Stimulated activated naive B cell treated with anti-CD40 and anti-IgM and Interleukin-4, amounts not matched to agents 10 μg/mL and 1 μg/mL and 100 μg/mL, for 72 hours (primary cell): Measurements from ENCODE around the gene SF3B1.

Source experiments
- ATAC-seq, 2 donors: fragments of 150-1000 bp; cut with Tn5 transposase; replicated peaks; 2 replicates each; pipeline ENCODE4 v1.10.0; 2021; ENCODE audit warnings: moderate library complexity in 1 of 2
- DNase-seq: peaks from one replicate; pipeline ENCODE4 v3.0.0; 2021
- H3K27ac Mint-ChIP-seq: one replicate; pipeline ENCODE4 v1.8.0; 2022; ENCODE audit warnings: mild to moderate bottlenecking, mixed read lengths
- H3K27me3 Mint-ChIP-seq, 2 donors: one replicate each; pipeline ENCODE4 v1.8.0; 2022; ENCODE audit warnings: mixed read lengths in 2 of 2
- H3K36me3 Mint-ChIP-seq, 2 donors: one replicate each; pipeline ENCODE4 v1.8.0; 2022; ENCODE audit warnings: mixed read lengths in 2 of 2, mild to moderate bottlenecking in 1 of 2
- H3K4me1 Mint-ChIP-seq, 2 donors: one replicate each; pipeline ENCODE4 v1.8.0; 2022; ENCODE audit warnings: mixed read lengths in 2 of 2, mild to moderate bottlenecking in 1 of 2
- H3K4me3 Mint-ChIP-seq, 2 donors: one replicate each; pipeline ENCODE4 v1.8.0; 2022; ENCODE audit warnings: mild to moderate bottlenecking in 2 of 2, mixed read lengths in 2 of 2, moderate library complexity in 1 of 2
- H3K9me3 Mint-ChIP-seq, 2 donors: one replicate each; pipeline ENCODE4 v1.8.0; 2022; ENCODE audit warnings: mixed read lengths in 2 of 2, mild to moderate bottlenecking in 1 of 2

The SF3B1 gene

DNA sequence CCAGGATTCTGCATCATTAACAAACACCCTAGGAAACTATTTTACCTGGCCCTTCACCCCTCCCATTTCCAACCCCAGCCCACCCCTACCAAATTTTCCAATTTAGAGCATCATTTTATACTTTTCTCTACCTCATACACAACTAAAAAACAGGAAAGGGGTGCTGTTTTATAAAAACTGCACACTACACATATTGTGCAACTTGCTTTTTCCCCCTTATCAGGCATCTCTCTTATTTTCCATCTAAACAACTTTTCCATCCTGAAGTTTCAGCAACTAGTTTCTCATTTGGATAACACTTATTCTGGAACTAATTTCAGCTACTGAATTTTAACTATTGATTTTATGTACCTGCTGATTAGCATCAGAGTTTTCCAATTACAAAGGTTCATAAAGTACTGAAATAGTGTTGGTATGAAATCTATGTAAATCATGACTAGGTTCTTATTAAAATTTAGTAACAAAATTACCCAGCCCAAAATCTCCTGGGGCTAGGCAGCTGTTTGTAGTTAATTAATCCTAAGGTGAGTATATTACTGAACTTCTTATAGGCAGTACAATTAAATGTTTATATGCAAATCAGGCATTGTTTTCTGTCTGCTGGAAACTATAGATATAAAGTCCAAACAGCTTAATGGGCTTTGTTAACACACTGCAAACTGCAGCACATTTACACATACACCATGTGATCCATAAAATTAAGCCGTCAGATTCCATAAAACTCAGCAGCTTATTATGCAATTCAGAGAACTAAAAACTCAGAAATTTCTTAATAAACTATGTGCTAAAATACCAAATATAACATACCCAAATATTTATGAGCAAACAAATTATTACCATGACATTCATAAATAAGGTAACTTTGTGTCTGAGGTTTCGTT is 7.9 kb downstream of the SF3B1 start:
- Mint-ChIP-seq H3K4me1 (peaks cover 28 to 64% of the 10 kb centered on the region in 2 donors), H3K27me3 (no peaks in the 10 kb centered on the region), H3K27ac (peak overlapping the region; percentile 31), H3K36me3 (peaks cover 20 to 22% of the 10 kb centered on the region in 2 donors), H3K4me3 (peak overlapping the region in 1 of 2 donors; percentile 2), H3K9me3 (no peaks in the 10 kb centered on the region)
- ATAC-seq (no peak), DNase-seq (no peak)

DNA sequence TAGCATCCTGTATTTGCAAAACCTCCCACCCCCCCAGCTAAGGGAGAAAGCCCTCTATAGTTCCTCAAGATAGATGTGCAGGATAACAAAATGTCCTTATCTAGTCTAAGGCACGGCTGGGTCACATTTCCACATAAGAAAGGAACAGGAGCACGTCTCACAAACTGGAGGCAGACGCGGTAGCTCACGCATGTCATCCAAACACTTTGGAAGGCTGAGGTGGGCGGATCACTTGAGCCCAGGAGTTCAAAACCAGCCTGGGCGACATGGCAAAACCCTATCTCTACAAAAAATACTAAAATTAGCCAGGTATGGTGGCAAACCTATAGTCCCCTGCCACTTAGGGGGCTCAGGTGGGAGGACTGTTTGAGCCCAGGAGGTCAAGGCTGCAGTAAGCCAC is 9.3 kb downstream of the SF3B1 start:
- no peak for DNase-seq
- H3K4me1 Mint-ChIP-seq: peaks cover 19 to 50% of the 10 kb centered on the region in 2 donors

DNA sequence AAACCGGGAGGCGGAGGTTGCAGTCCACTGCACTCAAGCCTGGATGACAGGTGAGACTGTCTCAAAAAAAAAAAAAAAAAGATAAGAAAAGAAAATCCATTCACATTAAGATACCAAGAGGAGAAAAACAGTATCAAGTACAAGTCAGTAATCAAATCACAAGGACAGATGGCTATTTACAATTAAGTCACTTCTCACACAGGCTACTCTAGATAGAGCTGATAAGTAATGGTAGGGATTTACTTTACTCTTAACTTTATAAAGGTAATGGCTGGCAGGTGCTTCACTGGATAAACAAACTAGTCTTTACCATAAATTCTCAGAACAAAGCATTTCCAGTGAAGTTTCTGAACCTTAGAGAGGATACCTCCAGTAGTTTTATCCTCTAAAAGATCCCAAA is 11.5 kb downstream of the SF3B1 start:
- Mint-ChIP-seq H3K4me3 (no peak overlapping the region), H3K9me3 (no peaks in the 10 kb centered on the region), H3K36me3 (peaks cover 6 to 7% of the 10 kb centered on the region in 2 donors), H3K27ac (no peak overlapping the region), H3K4me1 (peaks cover 10 to 30% of the 10 kb centered on the region in 2 donors), H3K27me3 (no peaks in the 10 kb centered on the region)
- DNase-seq (no peak), ATAC-seq (no peak)

More for the DNA sequence above, 9.3 kb downstream of the SF3B1 start:
- peak overlapping the region; percentile 14 for H3K27ac Mint-ChIP-seq
- no peak overlapping the region for H3K4me3 Mint-ChIP-seq
- H3K36me3 Mint-ChIP-seq: peaks cover 13 to 15% of the 10 kb centered on the region in 2 donors
- no peaks in the 10 kb centered on the region for H3K9me3 Mint-ChIP-seq
- no peak for ATAC-seq
- H3K27me3 Mint-ChIP-seq: no peaks in the 10 kb centered on the region

DNA sequence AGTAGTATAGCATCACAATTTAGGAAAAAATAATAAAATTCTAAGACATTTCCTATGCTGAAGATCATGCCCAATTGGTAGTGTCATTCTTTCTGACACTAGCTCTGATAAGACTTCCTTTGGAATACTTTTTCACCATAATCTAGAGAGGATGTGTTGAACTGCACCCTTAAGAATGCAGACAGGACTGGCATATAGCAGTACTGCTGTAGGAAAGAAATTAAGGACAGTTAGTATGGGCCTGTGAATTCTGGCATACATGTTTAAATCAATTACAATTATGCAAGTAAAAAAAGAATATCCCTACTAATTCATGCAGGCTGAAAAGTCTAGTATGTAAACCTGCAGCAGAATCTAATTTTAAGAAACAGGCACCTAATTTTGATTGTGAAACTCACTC is 15.4 kb downstream of the SF3B1 start:
- Mint-ChIP-seq H3K9me3 (no peaks in the 10 kb centered on the region), H3K27ac (no peak overlapping the region), H3K27me3 (no peaks in the 10 kb centered on the region), H3K36me3 (peaks cover 18 to 28% of the 10 kb centered on the region in 2 donors), H3K4me3 (no peak overlapping the region), H3K4me1 (peaks cover 4 to 10% of the 10 kb centered on the region in 2 donors)
- no peak for DNase-seq
- no peak for ATAC-seq

DNA sequence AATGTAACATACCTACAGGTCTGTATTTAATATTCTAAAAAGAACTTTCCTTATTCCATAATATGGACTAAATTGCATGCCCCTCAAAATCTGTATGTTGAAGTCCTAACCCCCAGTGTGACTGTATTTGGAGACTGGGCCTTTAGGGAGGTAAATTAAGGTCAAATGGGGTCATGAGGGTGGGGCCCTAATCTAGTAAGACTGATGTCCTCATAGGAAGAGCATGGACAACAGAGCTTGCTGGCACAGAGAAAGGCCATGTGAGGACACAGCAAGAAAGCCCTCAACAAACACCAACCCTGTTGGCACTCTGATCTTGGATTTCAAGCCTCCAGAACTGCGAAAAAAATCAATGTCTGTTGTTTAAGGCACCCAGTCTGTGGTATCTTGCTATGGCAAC is 18.6 kb downstream of the SF3B1 start:
- Mint-ChIP-seq H3K9me3 (no peaks in the 10 kb centered on the region), H3K4me1 (peaks cover 0 to 4% of the 10 kb centered on the region in 2 donors), H3K27me3 (no peaks in the 10 kb centered on the region), H3K36me3 (peaks cover 31 to 41% of the 10 kb centered on the region in 2 donors), H3K27ac (no peak overlapping the region), H3K4me3 (no peak overlapping the region)
- DNase-seq (no peak), ATAC-seq (no peak)

DNA sequence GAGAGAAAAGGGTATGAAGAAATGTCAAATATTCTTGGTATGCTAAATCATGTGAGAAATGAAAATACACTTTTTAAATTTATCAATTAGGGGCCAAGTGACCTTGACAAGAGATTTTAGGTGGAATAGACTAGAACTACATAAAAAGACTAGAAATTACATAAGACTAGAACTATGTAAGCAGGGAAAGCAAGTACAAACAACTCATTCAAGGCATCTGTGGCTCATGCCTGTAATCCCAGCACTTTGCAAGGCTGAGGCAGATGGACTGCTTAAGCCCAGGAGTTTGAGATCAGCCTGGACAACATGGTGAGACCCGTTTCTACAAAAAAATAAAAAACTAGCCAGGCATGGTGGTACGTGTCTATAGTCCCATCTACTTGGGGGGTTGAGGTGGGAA is 20.3 kb downstream of the SF3B1 start:
- peak overlapping the region; percentile 38 for H3K27ac Mint-ChIP-seq
- H3K4me1 Mint-ChIP-seq: peaks cover 0 to 4% of the 10 kb centered on the region in 2 donors
- ATAC-seq (no peak), DNase-seq (no peak)
- H3K9me3 Mint-ChIP-seq: no peaks in the 10 kb centered on the region
- H3K36me3 Mint-ChIP-seq: peaks cover 30 to 49% of the 10 kb centered on the region in 2 donors
- H3K4me3 Mint-ChIP-seq: no peak overlapping the region
- H3K27me3 Mint-ChIP-seq: no peaks in the 10 kb centered on the region

DNA sequence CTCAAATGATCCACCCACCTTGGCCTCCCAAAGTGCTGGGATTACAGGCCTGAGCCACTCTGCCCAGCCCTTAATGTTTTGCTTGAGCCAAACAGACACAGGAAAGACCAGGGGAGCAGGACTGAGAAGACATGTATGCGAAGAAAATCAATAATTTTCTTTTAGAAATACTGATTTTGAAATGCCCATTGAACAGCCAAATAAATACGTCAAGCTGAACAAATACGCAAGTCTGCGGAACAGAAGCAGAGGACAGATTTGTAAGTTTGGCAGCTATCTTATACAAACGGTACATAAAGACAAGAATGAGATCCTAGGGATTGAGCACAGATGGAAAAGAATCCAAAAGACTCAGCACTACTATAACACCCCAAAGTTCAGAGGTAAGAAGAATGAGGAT is 20.8 kb downstream of the SF3B1 start:
- Mint-ChIP-seq H3K4me1 (peaks cover 0 to 4% of the 10 kb centered on the region in 2 donors), H3K36me3 (peaks cover 30 to 51% of the 10 kb centered on the region in 2 donors), H3K27ac (peak overlapping the region; percentile 38), H3K4me3 (no peak overlapping the region), H3K27me3 (no peaks in the 10 kb centered on the region), H3K9me3 (no peaks in the 10 kb centered on the region)
- ATAC-seq (no peak), DNase-seq (no peak)

DNA sequence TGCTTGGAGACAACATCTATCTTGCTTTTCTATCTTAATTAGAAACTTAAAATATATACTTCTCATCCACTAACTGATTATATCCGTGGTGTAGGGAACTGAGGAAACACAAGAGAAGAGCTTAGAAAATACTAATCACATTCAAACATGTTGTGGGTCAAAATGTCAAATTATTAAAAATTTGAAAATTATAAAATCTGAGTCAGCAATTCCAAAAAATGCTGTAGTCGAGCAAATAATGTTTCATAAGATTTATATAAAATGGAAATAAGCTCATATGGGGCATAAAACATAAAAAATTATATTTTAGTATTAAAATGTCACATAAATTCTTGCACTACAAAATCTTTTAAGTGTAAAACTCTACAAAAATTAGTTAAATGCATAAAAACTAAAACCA is 29.2 kb downstream of the SF3B1 start:
- no peak overlapping the region for H3K27ac Mint-ChIP-seq
- H3K36me3 Mint-ChIP-seq: peaks cover 15 to 33% of the 10 kb centered on the region in 2 donors
- DNase-seq: no peak
- H3K27me3 Mint-ChIP-seq: no peaks in the 10 kb centered on the region
- H3K4me1 Mint-ChIP-seq: no peaks in the 10 kb centered on the region
- no peak overlapping the region for H3K4me3 Mint-ChIP-seq
- H3K9me3 Mint-ChIP-seq: no peaks in the 10 kb centered on the region
- ATAC-seq: no peak

DNA sequence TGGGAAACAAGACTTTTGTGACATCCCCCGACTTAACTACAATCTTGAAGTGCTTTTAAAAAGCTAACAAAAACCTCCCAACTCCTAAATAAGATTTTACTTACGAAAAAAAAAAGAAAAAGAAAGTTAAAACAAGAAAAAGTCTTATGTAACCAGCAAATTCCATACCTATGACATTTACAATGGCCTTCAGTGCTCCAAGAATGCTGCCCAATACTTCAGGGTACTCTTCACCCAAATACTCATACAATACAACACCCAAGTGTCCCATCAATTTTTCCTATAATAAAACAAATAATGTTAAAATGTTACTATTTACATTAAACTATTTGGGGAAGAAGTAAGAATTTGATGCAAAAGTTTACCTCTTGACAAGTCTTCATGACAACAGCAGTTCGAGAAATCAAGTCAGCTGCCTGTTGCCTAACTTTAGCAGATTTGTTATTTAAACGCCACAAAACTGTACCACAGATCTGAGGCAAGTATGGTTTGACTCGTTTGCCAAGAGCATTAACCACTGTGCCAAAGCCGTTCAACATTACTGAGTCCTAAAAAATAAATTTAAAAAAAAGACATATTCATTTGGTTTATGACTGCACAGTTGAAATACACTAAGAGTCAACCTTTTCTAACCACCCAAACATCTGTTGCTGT is 34.8 kb downstream of the SF3B1 start:
- Mint-ChIP-seq H3K4me3 (no peak overlapping the region), H3K4me1 (no peaks in the 10 kb centered on the region), H3K36me3 (peaks cover 24 to 40% of the 10 kb centered on the region in 2 donors), H3K9me3 (no peaks in the 10 kb centered on the region), H3K27ac (no peak overlapping the region), H3K27me3 (no peaks in the 10 kb centered on the region)
- ATAC-seq (no peak), DNase-seq (no peak)

DNA sequence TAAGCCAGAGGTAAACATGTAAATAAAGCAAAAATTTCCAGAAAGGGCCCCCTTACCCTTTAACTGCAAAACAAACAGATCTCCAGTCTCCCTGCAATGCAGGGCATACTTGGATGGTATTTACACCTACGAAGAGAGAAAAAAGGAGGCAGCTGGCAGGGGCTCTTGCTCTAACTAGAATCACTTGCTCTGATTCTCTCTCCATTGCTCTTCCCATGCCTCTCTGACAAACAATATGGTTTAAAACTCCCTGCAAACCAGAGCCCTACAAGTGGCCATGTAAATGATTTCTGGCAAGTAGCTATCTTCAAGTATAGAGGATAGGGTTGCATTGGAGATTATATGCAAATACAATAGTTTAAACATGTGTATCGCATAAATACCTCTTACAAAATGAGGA is 35.9 kb downstream of the SF3B1 start:
- DNase-seq: no peak
- ATAC-seq: no peak
- Mint-ChIP-seq H3K9me3 (no peaks in the 10 kb centered on the region), H3K4me3 (no peak overlapping the region), H3K27ac (no peak overlapping the region), H3K36me3 (peaks cover 24 to 44% of the 10 kb centered on the region in 2 donors), H3K27me3 (no peaks in the 10 kb centered on the region), H3K4me1 (no peaks in the 10 kb centered on the region)

DNA sequence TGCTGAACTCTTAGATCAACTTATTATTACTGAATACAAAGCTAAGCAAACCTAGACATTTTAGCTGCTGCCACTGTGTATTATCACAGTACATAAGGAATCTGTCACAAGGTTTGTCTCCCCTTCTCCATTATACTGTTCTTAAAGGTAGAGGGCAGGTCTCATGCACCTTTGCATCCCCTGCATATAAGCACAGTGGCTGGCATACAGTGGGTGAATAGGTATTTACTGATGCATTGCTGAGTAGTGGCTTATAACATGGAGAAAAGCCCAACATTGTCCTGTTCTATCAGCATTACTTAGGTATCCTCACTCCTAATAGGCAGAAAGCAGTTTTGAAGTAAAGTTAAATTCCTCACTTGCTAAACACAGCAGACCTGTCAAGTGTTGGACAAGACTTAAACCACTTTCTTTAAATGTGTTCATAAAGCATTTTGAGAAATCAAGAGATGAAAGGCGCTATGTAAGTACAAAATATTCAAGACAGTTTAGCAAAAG is 43.6 kb downstream of the SF3B1 start:
- Mint-ChIP-seq H3K4me3 (no peak overlapping the region), H3K9me3 (no peaks in the 10 kb centered on the region), H3K36me3 (peaks cover 15 to 33% of the 10 kb centered on the region in 2 donors), H3K27ac (no peak overlapping the region), H3K27me3 (no peaks in the 10 kb centered on the region), H3K4me1 (peaks cover 0 to 2% of the 10 kb centered on the region in 2 donors)
- ATAC-seq: no peak
- no peak for DNase-seq

DNA sequence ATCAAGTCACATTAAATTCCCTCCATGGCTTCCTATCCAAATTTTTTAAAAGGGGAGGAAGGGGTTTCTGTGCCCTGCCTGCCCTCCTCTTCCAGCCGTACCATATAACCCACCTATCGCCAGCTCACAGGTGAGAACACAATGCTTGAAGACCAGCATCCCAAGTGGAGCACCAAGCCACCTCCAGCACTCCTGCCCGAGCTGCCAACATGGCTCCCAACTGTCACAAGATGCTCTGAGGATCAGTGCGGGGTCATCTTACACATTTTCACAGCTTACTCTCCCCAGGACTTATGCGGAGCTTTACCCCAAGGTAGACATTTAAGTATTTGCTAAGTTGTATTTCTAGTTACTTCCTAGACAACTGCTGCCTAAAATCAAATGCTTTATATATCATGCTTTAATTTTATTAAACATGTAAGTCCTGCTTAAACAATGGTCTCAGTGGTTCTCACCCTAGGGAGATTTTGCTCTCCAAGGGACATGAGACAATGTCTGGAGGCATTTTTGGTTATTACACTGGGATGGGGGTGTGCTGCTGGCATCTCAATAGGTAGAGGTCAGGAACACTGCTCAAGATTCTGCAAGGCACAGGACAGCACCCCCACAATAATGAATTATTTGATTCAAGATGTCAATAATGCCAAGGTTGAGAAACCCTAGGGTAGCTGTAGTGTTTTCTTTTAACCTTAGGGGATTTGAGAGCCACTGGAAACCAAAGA is 45.8 kb downstream of the SF3B1 start:
- Mint-ChIP-seq H3K27me3 (no peaks in the 10 kb centered on the region), H3K36me3 (peaks cover 6 to 24% of the 10 kb centered on the region in 2 donors), H3K4me3 (no peak overlapping the region), H3K27ac (no peak overlapping the region), H3K4me1 (peaks cover 0 to 2% of the 10 kb centered on the region in 2 donors), H3K9me3 (no peaks in the 10 kb centered on the region)
- ATAC-seq (no peak), DNase-seq (no peak)

DNA sequence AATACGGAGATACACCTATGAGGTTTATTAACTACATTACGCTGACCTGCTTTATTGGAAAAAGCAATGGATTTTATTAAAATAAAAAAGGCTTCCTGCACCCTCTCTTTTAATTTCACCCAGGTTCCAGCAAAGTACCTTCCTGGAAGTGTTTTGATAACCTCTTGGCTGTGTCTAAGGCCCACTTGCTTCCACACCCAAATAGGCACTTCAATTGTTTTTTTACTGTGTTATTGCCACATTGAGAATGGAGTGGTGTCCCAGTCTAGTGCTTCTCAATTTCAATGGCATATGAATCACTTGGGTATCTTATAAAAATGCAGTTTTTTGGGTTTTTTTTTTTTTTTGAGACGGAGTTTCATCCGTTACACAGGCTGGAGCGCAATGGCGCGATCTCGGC is 47.6 kb downstream of the SF3B1 start:
- Mint-ChIP-seq H3K27me3 (no peaks in the 10 kb centered on the region), H3K4me1 (peaks cover 0 to 2% of the 10 kb centered on the region in 2 donors), H3K9me3 (no peaks in the 10 kb centered on the region), H3K36me3 (peaks cover 3 to 21% of the 10 kb centered on the region in 2 donors), H3K27ac (no peak overlapping the region), H3K4me3 (no peak overlapping the region)
- ATAC-seq: no peak
- DNase-seq: no peak

DNA sequence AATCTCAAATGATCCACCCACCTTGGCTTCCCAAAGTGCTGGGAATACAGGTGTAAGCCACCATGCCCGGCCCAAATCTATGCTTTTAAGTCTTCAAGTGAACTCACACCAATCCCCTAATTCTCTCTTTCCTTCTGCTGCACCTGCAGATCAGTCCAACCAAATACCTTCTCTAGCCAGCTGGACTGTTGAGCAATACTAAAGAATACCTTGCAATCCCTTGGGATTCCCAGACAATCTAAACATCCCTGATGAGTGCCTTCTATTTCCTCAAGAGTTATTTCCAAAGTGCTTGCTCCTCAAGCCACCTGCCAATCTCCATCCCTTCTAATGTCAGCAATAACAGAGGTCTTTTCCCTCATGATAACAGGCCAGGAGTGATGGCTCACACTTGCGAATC is 48.6 kb downstream of the SF3B1 start:
- Mint-ChIP-seq H3K4me1 (peaks cover 0 to 2% of the 10 kb centered on the region in 2 donors), H3K27me3 (no peaks in the 10 kb centered on the region), H3K4me3 (no peak overlapping the region), H3K9me3 (no peaks in the 10 kb centered on the region), H3K36me3 (peaks cover under 1 to 17% of the 10 kb centered on the region in 2 donors), H3K27ac (no peak overlapping the region)
- DNase-seq (no peak), ATAC-seq (no peak)
